Breast epithelium (tissue), 4 donors: ENCODE results near the gene WEE1. TPM values are rescaled to one million over a fixed set of nuclear protein-coding genes. Genes with fewer than 3 reads are reported as not detected.
A peak's percentile ranks its signal among the peaks of the same experiment; 100 is the strongest.

Source experiments
- DNase-seq, 2 donors: peaks; one replicate each; pipeline ENCODE4 v3.0.0-alpha.2; 2019; ENCODE audit warnings: low spot score in 2 of 2
- H3K27ac ChIP-seq, 2 donors: fragments of 200-600 bp; sonication (generic) in 1 of 2; one replicate each; pipeline ENCODE4 v1.5.1; 2016 to 2019; ENCODE audit warnings: mild to moderate bottlenecking in 1 of 2
- H3K27me3 ChIP-seq, 2 donors: fragments of 200-600 bp; sonication (generic) in 1 of 2; one replicate each; pipeline versions ENCODE4 v1.5.1 to v1.6.0; 2017 to 2019; ENCODE audit warnings: control low read depth in 1 of 2, mild to moderate bottlenecking in 1 of 2
- H3K36me3 ChIP-seq: fragments of 200-600 bp; one replicate; pipeline ENCODE4 v1.5.1; 2019
- H3K4me1 ChIP-seq, 2 donors: fragments of 200-600 bp; sonication (generic); one replicate each; pipeline ENCODE4 v1.5.1; 2016 to 2019; ENCODE audit warnings: control low read depth in 1 of 2
- H3K4me3 ChIP-seq, 3 donors: fragments of 200-600 bp; sonication (generic); 1 replicate in 2 of 3; 2 replicates in 1 of 3; pipeline ENCODE4 v1.5.1; 2016 to 2019; ENCODE audit warnings: mild to moderate bottlenecking in 3 of 3, moderate library complexity in 2 of 3
- H3K9me3 ChIP-seq, 2 donors: fragments of 200-600 bp; sonication (generic) in 1 of 2; one replicate each; pipeline ENCODE4 v1.5.1; 2016 to 2019; ENCODE audit warnings: control low read depth in 1 of 2
- POLR2A ChIP-seq: fragments of 450-650 bp; IDR thresholded peaks from one replicate; pipeline ENCODE4 v1.6.1; 2016; ENCODE audit warnings: antibody characterized with exemption, mild to moderate bottlenecking, moderate library complexity
- POLR2AphosphoS5 ChIP-seq, 3 donors: sonication (generic); formaldehyde crosslinking; IDR thresholded peaks; one replicate each; pipeline ENCODE4 v1.6.1; 2017; ENCODE audit warnings: antibody characterized with exemption in 3 of 3
- intact Hi-C: fragments of 100-400 bp; cut with DNase I; formaldehyde crosslinking; loops from one replicate; pipeline ENCODE4 v1.15.1; 2023; ENCODE audit warnings: low total_unique reads
- total RNA-seq, 3 donors: library from RNA; depleted of rRNA; stranded (reverse); fragments of >200 nt; gene quantifications; one replicate each; pipeline ENCODE4 v1.1.0, GENCODE V29; 2016
- TF ChIP-seq, protein P1 (sequence below), 3 donors: fragments of 450-650 bp; IDR thresholded peaks; one replicate each; pipeline ENCODE4 v1.5.1; 2016 to 2017; ENCODE audit warnings: antibody characterized with exemption in 3 of 3, mild to moderate bottlenecking in 3 of 3, moderate library complexity in 3 of 3

Gene WEE1
- total RNA-seq, 3 donors from 2014 or later: 25.0 to 128 (median 66.5) TPM

DNA sequence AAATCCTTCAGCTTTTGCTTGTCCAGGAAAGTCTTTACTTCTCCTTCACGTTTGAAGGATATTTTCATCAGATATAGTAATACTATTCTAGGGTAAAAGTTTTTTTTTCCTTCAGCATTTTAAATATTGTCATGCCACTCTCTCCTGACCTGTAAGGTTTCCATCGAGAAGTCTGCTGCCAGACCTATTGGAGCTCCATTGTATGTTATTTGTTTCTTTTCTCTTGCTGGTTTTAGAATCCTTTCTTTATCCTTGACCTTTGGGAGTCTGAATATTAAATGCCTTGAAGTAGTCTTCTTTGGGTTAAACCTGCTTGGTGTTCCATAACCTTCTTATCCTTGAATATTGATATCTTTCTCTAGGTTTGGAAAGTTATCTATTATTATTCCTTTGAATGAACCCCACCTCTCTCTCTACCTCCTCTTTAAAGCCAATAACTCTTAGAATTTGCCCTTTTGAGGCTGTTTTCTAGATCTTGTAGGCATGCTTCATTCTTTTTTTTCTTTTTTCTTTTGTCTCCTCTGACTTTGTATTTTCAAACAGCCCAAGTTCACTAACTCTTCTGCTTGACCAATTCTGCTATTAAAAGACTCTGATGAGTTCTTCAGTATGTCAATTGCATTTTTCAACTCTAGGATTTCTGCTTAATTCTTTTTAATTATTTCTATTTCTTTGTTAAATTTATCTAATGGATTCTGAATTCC is 12.0 kb upstream of the WEE1 start:
- no peak overlapping the region for H3K4me3 ChIP-seq
- no peak for DNase-seq
- TF ChIP-seq POLR2AphosphoS5 (IDR thresholded peaks at IDR 0.05): no peak
- no peak for TF ChIP-seq POLR2A
- TF ChIP-seq, protein P1, sequence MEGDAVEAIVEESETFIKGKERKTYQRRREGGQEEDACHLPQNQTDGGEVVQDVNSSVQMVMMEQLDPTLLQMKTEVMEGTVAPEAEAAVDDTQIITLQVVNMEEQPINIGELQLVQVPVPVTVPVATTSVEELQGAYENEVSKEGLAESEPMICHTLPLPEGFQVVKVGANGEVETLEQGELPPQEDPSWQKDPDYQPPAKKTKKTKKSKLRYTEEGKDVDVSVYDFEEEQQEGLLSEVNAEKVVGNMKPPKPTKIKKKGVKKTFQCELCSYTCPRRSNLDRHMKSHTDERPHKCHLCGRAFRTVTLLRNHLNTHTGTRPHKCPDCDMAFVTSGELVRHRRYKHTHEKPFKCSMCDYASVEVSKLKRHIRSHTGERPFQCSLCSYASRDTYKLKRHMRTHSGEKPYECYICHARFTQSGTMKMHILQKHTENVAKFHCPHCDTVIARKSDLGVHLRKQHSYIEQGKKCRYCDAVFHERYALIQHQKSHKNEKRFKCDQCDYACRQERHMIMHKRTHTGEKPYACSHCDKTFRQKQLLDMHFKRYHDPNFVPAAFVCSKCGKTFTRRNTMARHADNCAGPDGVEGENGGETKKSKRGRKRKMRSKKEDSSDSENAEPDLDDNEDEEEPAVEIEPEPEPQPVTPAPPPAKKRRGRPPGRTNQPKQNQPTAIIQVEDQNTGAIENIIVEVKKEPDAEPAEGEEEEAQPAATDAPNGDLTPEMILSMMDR (IDR thresholded peaks at IDR 0.05): no peak
- H3K27ac ChIP-seq: no peak overlapping the region
- no peaks in the 10 kb centered on the region for H3K9me3 ChIP-seq
- peaks cover under 1 to 10% of the 10 kb centered on the region in 2 donors for H3K4me1 ChIP-seq
- no peaks in the 10 kb centered on the region for H3K27me3 ChIP-seq
- H3K36me3 ChIP-seq: no peaks in the 10 kb centered on the region
- intact Hi-C loops: no loop called here

DNA sequence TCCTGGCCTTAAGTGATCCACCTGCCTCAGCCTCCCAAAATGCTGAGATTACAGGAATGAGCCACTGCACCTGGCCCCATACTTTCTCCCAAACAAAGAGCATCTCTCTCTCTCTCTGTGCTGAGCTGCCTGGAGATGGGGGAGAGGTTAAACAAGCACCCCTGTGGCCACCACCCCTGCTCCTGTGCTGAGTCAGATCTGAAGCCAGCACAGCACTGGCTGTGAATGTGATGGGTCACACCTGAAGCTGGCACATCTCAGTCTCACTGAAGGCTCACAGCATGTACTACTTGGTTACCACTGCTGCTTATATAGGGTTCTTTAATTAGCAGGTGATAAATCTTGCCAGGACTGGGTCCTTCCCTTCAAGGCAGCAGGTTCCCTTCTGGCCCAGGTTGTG is 10.8 kb upstream of the WEE1 start:
- peaks cover 7 to 13% of the 10 kb centered on the region in 2 donors for H3K4me1 ChIP-seq
- TF ChIP-seq POLR2A (no peak), POLR2AphosphoS5 (IDR thresholded peaks at IDR 0.05) (no peak)
- TF ChIP-seq, protein P1 (IDR thresholded peaks at IDR 0.05): no peak
- H3K36me3 ChIP-seq: no peaks in the 10 kb centered on the region
- no peak overlapping the region for H3K4me3 ChIP-seq
- H3K27ac ChIP-seq: no peak overlapping the region
- DNase-seq: no peak
- H3K27me3 ChIP-seq: no peaks in the 10 kb centered on the region
- intact Hi-C loops: no loop called here
- H3K9me3 ChIP-seq: no peaks in the 10 kb centered on the region

DNA sequence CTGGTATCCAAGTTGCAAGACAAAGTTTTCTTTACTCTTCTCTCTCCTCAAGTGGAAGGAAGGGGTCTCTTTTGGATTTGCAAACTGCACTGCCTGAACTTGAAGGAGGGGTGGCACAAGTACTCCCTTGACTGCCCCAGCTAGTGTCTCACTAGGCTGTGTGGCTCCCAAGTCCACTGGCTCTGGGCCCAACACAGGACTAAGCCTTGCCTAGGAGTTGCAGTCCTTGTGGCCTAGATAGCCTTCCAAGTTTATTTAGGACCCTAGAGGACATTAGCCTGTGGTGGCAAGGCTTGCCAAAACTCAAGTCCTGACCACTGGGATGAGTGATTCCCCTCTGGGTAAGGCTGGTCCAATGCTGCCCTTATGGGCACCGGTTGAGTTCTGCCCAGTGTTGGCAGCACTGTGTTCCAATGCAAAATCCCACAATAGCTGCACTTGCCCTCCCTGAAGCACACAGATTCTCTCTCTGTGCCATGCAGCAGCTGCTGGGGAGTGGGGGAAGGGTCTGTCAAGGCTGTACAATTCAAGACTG is 10.2 kb upstream of the WEE1 start:
- no peak for DNase-seq
- Histone ChIP-seq H3K36me3 (no peaks in the 10 kb centered on the region), H3K27me3 (no peaks in the 10 kb centered on the region), H3K4me3 (no peak overlapping the region), H3K4me1 (peaks cover 7 to 13% of the 10 kb centered on the region in 2 donors), H3K9me3 (no peaks in the 10 kb centered on the region), H3K27ac (no peak overlapping the region)
- intact Hi-C loops: no loop called here
- TF ChIP-seq, protein P1 (IDR thresholded peaks at IDR 0.05): no peak
- no peak for TF ChIP-seq POLR2AphosphoS5 (IDR thresholded peaks at IDR 0.05)
- TF ChIP-seq POLR2A: no peak

DNA sequence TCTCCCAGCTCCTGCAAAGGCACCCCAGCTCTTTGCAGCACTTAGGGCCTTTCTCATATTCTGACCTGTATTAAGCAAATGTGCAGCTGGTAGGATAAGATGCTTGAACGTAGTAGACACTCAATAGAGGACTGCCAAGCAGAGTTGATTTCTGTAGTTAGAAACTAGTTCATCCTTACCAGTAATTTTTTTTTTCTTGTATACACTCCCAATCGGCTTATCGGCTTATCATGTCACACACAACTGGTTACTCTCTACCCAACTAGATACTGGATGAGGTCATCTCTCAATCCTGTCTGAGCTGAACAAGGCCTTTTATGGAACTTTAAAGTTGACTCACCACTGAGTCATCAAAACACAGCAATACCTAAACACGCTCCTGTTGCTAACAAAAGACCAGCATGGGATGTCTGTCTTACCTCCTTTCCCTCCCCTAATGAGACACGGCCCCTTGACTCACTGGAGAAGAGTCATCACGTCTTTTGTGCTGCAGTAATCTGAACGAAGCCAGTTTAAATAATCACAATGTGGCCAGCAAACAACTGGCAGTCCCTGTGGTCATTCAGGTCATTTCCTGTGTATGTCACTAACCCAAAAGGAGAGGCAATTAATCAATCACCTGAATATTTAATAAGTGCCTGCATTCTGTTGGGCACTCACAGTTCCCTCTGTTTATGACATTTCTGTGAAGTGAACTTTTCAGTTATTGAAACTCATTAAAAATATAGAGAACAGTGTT is 7.5 kb upstream of the WEE1 start:
- peak; percentile 43 to 69 (median 66) for TF ChIP-seq POLR2AphosphoS5 (IDR thresholded peaks at IDR 0.05)
- TF ChIP-seq, protein P1 (IDR thresholded peaks at IDR 0.05): no peak
- Histone ChIP-seq H3K27me3 (no peaks in the 10 kb centered on the region), H3K4me3 (no peak overlapping the region), H3K9me3 (no peaks in the 10 kb centered on the region), H3K27ac (peak overlapping the region; percentile 99), H3K4me1 (peaks cover 7 to 13% of the 10 kb centered on the region in 2 donors), H3K36me3 (no peaks in the 10 kb centered on the region)
- intact Hi-C loops: no loop called here
- peak in 1 of 2 donors; percentile 66 for DNase-seq

DNA sequence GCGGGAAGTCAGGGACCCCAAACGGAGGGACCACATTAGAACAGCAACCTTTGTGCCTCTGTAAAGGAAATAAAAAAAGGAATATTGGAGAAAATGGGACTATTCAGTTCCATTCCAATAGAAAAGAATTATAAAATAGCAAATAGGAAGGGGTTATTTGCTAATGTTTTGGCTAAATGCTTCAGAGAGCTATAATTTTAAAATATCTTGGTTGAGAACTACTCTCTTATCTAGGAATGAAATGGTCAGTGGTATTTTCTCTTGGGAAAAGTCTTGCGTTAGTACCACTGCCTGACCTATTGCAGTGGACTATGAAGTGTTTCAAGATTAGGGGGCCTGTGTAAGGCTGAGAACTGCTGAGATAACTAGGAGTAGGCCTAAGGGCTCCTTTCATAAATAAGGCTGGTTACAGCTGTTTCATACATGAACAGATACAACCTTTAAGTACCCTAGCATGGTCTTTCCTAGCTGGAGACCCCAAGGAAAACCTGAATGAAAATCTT is 6.9 kb upstream of the WEE1 start:
- intact Hi-C loops: no loop called here
- Histone ChIP-seq H3K27ac (peak overlapping the region; percentile 99), H3K4me3 (no peak overlapping the region), H3K4me1 (peaks cover 7 to 13% of the 10 kb centered on the region in 2 donors), H3K27me3 (no peaks in the 10 kb centered on the region), H3K9me3 (no peaks in the 10 kb centered on the region), H3K36me3 (no peaks in the 10 kb centered on the region)
- TF ChIP-seq, protein P1 (IDR thresholded peaks at IDR 0.05): no peak
- TF ChIP-seq POLR2A: no peak
- TF ChIP-seq POLR2AphosphoS5 (IDR thresholded peaks at IDR 0.05): no peak
- DNase-seq: no peak
